T-cell (primary cell): ENCODE results near the gene ZC3H13. TPM values are rescaled to one million over a fixed set of nuclear protein-coding genes. Genes with fewer than 3 reads are reported as not detected.
A peak's percentile ranks its signal among the peaks of the same experiment; 100 is the strongest.

Source experiments
- ATAC-seq, 4 experiments: fragments of 200-7000 bp in 3 of 4; fragments of 150-1000 bp in 1 of 4; cut with Tn5 transposase; replicated peaks in 1 of 4; 1 replicate in 3 of 4; 2 replicates in 1 of 4; pipeline ENCODE4 v1.10.0; 2021; ENCODE audit warnings: moderate library complexity in 3 of 4, mild to moderate bottlenecking in 2 of 4, moderate number of reproducible peaks in 1 of 4
- CTCF ChIA-PET, 2 donors: fragments of 300-600 bp; sonication (Branson Sonifier 250); formaldehyde crosslinking; loops; one replicate each; lab custom pipeline; 2022; ENCODE audit warnings: antibody characterized with exemption in 2 of 2; lab: Charles Lee
- POLR2A ChIA-PET, 2 donors: fragments of 300-600 bp; sonication (Branson Sonifier 250); formaldehyde crosslinking; loops; one replicate each; lab custom pipeline; 2022; ENCODE audit warnings: antibody characterized with exemption in 2 of 2; lab: Charles Lee
- DNase-seq, 35 experiments: peaks; one replicate each; pipeline versions ENCODE4 v3.0.0 to v3.0.0-alpha.2; 2013 to 2023
- H3K27ac ChIP-seq: one replicate; pipeline ENCODE4 v1.5.1; 2013; ENCODE audit warnings: low read length
- H3K27me3 ChIP-seq, 2 experiments: replicated peaks in 1 of 2; 1 replicate in 1 of 2; 2 replicates in 1 of 2; pipeline versions ENCODE4 v1.6.1 to v1.7.0; 2013; ENCODE audit warnings: low read length in 1 of 2, mixed read lengths in 1 of 2; ENCODE audit not compliant: control insufficient read depth in 2 of 2, insufficient read depth in 2 of 2; ENCODE audit errors: extremely low read depth in 1 of 2
- H3K36me3 ChIP-seq, 2 donors: 1 replicate in 1 of 2; 2 replicates in 1 of 2; pipeline versions ENCODE4 v1.6.1 to v1.7.0; 2013; ENCODE audit warnings: low read length in 1 of 2; ENCODE audit not compliant: control insufficient read depth in 2 of 2, insufficient read depth in 1 of 2; ENCODE audit errors: extremely low read depth in 1 of 2
- H3K4me1 ChIP-seq, 2 experiments: 1 replicate in 1 of 2; 2 replicates in 1 of 2; pipeline versions ENCODE4 v1.6.1 to v1.7.0; 2013; ENCODE audit warnings: low read length in 2 of 2, mixed read lengths in 1 of 2; ENCODE audit not compliant: insufficient read depth in 2 of 2, control insufficient read depth in 1 of 2; ENCODE audit errors: extremely low read depth in 1 of 2
- H3K4me3 ChIP-seq, 2 donors: 1 replicate in 1 of 2; 2 replicates in 1 of 2; pipeline versions ENCODE4 v1.5.1 to v1.7.0; 2013; ENCODE audit warnings: mild to moderate bottlenecking in 2 of 2, low read length in 1 of 2, moderate library complexity in 1 of 2; ENCODE audit not compliant: control insufficient read depth in 1 of 2; ENCODE audit errors: extremely low read depth in 1 of 2
- H3K9me3 ChIP-seq: 2 replicates; pipeline ENCODE4 v1.7.0; 2013
- H3K27ac Mint-ChIP-seq, 2 donors: one replicate each; pipeline ENCODE4 v1.8.0; 2020 to 2021; ENCODE audit warnings: mild to moderate bottlenecking in 2 of 2, mixed read lengths in 2 of 2
- H3K27me3 Mint-ChIP-seq, 2 donors: one replicate each; pipeline ENCODE4 v1.8.0; 2021 to 2022; ENCODE audit warnings: mixed read lengths in 2 of 2
- H3K36me3 Mint-ChIP-seq: one replicate; pipeline ENCODE4 v1.8.0; 2021; ENCODE audit warnings: mixed read lengths
- H3K4me1 Mint-ChIP-seq, 3 donors: one replicate each; pipeline ENCODE4 v1.8.0; 2020 to 2022; ENCODE audit warnings: mixed read lengths in 3 of 3, mild to moderate bottlenecking in 1 of 3
- H3K4me3 Mint-ChIP-seq, 3 donors: one replicate each; pipeline ENCODE4 v1.8.0; 2020 to 2022; ENCODE audit warnings: mild to moderate bottlenecking in 3 of 3, mixed read lengths in 3 of 3, moderate library complexity in 3 of 3
- H3K9me3 Mint-ChIP-seq, 3 donors: one replicate each; pipeline ENCODE4 v1.8.0; 2020 to 2022; ENCODE audit warnings: mixed read lengths in 3 of 3
- WGBS: methylation state at CpG from one replicate; pipeline ENCODE4 v1.1.5; 2013; ENCODE audit warnings: missing lambda C conversion rate; ENCODE audit not compliant: insufficient coverage; 5-methylcytosine and 5-hydroxymethylcytosine counted together
- total RNA-seq, 35 experiments: library from RNA in 6 of 35; stranded (reverse) in 6 of 35; fragments of 120-200 nt in 1 of 35; gene quantifications; one replicate each; pipeline versions ENCODE4 v1.2.1 to v1.2.4 and lab custom pipeline; 2013 to 2026

The ZC3H13 gene
- total RNA-seq, 5 donors from 2014 or later (not counting 1 experiment from before 2014, with no cell fraction given) = 41.9 to 61.5 (median 58.4) TPM

DNA sequence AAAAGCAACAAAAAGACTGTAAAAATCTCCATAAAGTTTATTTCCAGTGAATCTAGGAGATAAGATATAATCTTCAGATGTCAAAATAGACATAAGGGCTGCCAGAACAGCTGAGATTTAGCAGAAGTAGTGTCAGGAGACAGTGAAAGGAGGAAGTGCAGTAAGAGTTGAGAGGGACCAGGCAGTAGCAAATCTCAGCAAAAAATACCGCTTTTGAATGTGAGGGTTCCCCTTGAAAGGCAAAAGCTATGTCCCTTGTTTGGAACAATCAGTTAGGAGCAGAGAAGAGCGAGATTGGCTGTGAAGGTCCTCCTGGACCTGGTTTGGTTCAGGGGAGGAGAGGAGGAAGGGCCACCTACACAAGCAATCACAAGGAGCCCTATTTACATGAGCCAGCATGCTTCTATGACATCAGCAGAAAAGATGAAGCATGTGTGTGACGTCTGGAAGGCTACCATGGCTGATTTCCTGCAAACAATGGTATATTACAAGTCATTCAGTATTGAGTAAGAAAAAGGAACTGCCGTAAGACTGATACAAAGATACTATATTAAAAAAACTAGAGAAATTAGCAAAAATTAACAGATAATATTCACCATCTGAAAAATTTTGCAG lies 102.1 kb downstream of the ZC3H13 start:
- ChIA-PET CTCF (no interaction called here), POLR2A (no interaction called here)
- Histone ChIP-seq H3K9me3 (no peaks in the 10 kb centered on the region), H3K27ac (no peak overlapping the region), H3K4me3 (no peak overlapping the region), H3K36me3 (peaks cover 0 to 3% of the 10 kb centered on the region in 2 donors), H3K27me3 (no peaks in the 10 kb centered on the region), H3K4me1 (no peaks in the 10 kb centered on the region)
- Mint-ChIP-seq H3K27me3 (no peaks in the 10 kb centered on the region), H3K27ac (peak overlapping the region; percentile 4 to 17), H3K9me3 (no peaks in the 10 kb centered on the region), H3K4me1 (no peaks in the 10 kb centered on the region), H3K4me3 (no peak overlapping the region), H3K36me3 (peaks cover 8% of the 10 kb centered on the region)
- 100% methylated on average over 1 of the region's 4 CpGs for WGBS
- ATAC-seq (no peak), DNase-seq (peak in 1 of 35 experiments; percentile 19)

DNA sequence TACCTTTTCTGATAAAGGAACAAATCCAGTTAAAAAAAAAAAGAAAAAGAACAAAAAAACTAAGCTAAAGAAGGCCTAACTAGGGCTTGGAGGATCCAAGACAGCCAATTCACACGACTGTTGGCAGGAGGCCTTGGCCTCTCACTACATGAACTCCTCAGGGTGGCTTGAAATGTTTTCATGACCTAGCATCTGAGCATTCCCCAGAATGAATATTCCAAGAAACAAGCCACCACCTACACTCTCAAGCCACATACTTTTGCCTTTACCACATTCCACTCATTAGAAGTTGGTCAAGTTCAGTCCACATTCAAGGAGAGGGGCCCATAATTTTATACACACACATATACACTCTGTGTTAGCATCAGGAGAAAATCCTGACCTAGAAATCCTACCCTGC lies 103.4 kb downstream of the ZC3H13 start:
- H3K4me3 Mint-ChIP-seq = no peak overlapping the region
- no peaks in the 10 kb centered on the region for H3K4me1 Mint-ChIP-seq
- no peaks in the 10 kb centered on the region for H3K27me3 Mint-ChIP-seq
- Histone ChIP-seq H3K27ac (no peak overlapping the region), H3K4me1 (no peaks in the 10 kb centered on the region), H3K9me3 (no peaks in the 10 kb centered on the region), H3K27me3 (no peaks in the 10 kb centered on the region), H3K4me3 (no peak overlapping the region), H3K36me3 (no peaks in the 10 kb centered on the region)
- H3K9me3 Mint-ChIP-seq = no peaks in the 10 kb centered on the region
- 100% methylated on average over 1 of the region's 1 CpG for WGBS
- ChIA-PET POLR2A (no interaction called here), CTCF (interaction anchor here in 1 of 2 donors (0.7 kb wide), 1 partner anchor 1107 kb away, joined by 3 read pairs; no protein-coding TSS in a partner anchor)
- DNase-seq (no peak), ATAC-seq (no peak)
- H3K36me3 Mint-ChIP-seq = no peaks in the 10 kb centered on the region
- H3K27ac Mint-ChIP-seq = no peak overlapping the region

DNA sequence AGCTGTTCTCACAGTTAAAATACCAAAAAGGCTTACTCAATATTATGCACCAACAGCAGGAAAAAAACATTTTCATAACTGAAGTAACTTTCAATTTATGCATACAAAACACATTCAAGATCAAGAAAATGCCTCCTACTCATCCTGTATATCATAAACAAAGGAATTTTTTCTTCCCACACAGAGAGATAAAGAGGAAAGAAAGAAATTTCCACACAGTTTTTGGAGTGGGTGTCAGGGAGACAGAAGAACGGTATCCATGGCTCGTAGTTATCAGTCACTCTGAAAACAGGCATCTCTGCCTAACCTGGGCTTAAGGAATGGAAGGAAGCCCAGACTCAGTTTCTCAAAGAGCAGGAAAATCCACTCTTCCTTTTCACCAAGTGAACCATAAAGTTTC lies 108.6 kb downstream of the ZC3H13 start:
- WGBS = no CpG with 5 or more reads among the region's 2 CpGs
- no peaks in the 10 kb centered on the region for H3K9me3 ChIP-seq
- Mint-ChIP-seq H3K27ac (no peak overlapping the region), H3K27me3 (peaks cover 0 to 7% of the 10 kb centered on the region in 2 donors), H3K4me1 (no peaks in the 10 kb centered on the region), H3K4me3 (no peak overlapping the region), H3K9me3 (no peaks in the 10 kb centered on the region), H3K36me3 (no peaks in the 10 kb centered on the region)
- no peak for ATAC-seq
- DNase-seq = no peak
- POLR2A ChIA-PET = no interaction called here
- H3K4me3 ChIP-seq = no peak overlapping the region
- H3K4me1 ChIP-seq = no peaks in the 10 kb centered on the region
- no peaks in the 10 kb centered on the region for H3K27me3 ChIP-seq
- CTCF ChIA-PET = no interaction called here
- H3K27ac ChIP-seq = no peak overlapping the region
- no peaks in the 10 kb centered on the region for H3K36me3 ChIP-seq

DNA sequence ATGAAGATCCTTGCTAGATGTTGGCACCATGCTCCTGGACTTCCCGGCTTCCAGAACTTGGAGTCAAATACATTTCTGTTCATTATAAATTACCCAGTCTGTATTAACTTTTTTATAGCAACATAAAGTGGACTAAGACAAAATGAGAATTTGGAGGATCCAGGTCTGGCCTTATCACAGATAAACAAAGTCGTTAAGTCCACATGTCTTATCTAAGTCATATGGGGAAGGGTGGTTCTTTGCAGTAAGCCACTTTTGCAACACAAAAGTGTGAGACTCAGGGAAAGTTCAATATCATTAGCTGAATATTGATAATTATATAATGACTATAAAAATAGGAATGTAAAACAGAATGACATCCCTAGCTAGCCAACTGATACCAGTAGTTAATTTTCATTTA lies 109.4 kb downstream of the ZC3H13 start:
- no peak overlapping the region for H3K27ac Mint-ChIP-seq
- WGBS = no CpG with 5 or more reads among the region's 2 CpGs
- no peaks in the 10 kb centered on the region for H3K4me1 Mint-ChIP-seq
- Histone ChIP-seq H3K9me3 (no peaks in the 10 kb centered on the region), H3K4me1 (no peaks in the 10 kb centered on the region), H3K27ac (no peak overlapping the region), H3K36me3 (no peaks in the 10 kb centered on the region), H3K4me3 (no peak overlapping the region), H3K27me3 (no peaks in the 10 kb centered on the region)
- no peak for DNase-seq
- POLR2A ChIA-PET = interaction anchor here in 1 of 2 donors (0.6 kb wide), 1 partner anchor 842 kb away, joined by 3 read pairs; no protein-coding TSS in a partner anchor
- H3K4me3 Mint-ChIP-seq = no peak overlapping the region
- H3K36me3 Mint-ChIP-seq = no peaks in the 10 kb centered on the region
- H3K27me3 Mint-ChIP-seq = peaks cover 0 to 7% of the 10 kb centered on the region in 2 donors
- CTCF ChIA-PET = no interaction called here
- no peaks in the 10 kb centered on the region for H3K9me3 Mint-ChIP-seq
- no peak for ATAC-seq

DNA sequence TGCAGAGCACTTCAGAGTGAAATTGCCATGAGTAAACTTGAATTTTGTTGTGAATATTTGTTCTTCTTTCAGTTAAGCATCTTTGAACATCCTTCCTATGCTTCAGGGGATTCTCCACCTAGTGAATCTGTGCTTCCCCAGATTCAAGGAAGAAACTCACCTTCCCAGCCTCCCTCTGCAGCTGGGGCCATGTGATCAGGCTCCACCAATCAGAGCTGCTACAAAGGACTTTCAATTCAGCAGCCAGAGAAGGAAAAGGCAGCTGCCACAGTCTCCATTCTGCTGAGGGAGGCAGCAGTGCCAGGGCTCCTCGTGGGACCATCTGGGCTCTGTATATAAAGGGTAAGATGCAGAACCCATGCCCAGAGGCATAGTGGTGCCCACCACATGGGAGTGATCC lies 111.3 kb downstream of the ZC3H13 start:
- Mint-ChIP-seq H3K36me3 (no peaks in the 10 kb centered on the region), H3K9me3 (no peaks in the 10 kb centered on the region), H3K27me3 (peaks cover 0 to 7% of the 10 kb centered on the region in 2 donors), H3K4me3 (no peak overlapping the region), H3K4me1 (no peaks in the 10 kb centered on the region), H3K27ac (no peak overlapping the region)
- no peak for ATAC-seq
- no peak for DNase-seq
- ChIA-PET POLR2A (no interaction called here), CTCF (no interaction called here)
- Histone ChIP-seq H3K36me3 (no peaks in the 10 kb centered on the region), H3K9me3 (no peaks in the 10 kb centered on the region), H3K27me3 (no peaks in the 10 kb centered on the region), H3K4me1 (no peaks in the 10 kb centered on the region), H3K27ac (no peak overlapping the region), H3K4me3 (no peak overlapping the region)
- 29% methylated on average over 1 of the region's 1 CpG for WGBS

DNA sequence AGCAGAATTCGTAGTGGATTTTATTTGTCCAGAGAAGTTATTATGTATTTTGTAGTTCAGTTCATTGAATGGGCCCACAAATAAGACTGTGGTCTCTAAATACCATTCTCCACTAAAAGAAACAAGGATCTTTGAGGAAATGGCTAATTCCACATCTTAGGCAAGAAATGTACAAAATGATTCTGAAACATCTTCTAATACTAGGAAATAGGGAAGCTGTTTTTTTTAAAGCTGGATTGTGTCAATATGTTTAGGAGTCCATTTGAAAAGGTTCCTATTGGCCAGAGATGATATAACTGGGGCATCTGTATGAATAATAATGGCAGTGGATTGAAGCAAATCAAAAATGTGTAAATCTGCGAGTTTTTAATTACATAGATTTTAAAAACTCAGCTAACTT lies 112.5 kb downstream of the ZC3H13 start:
- no peak for DNase-seq
- POLR2A ChIA-PET = interaction anchor here in 1 of 2 donors (0.6 kb wide), 1 partner anchor 21 kb away, joined by 3 read pairs; no protein-coding TSS in a partner anchor
- Histone ChIP-seq H3K9me3 (no peaks in the 10 kb centered on the region), H3K4me3 (no peak overlapping the region), H3K4me1 (no peaks in the 10 kb centered on the region), H3K27ac (no peak overlapping the region), H3K36me3 (no peaks in the 10 kb centered on the region), H3K27me3 (no peaks in the 10 kb centered on the region)
- Mint-ChIP-seq H3K36me3 (no peaks in the 10 kb centered on the region), H3K4me3 (no peak overlapping the region), H3K4me1 (no peaks in the 10 kb centered on the region), H3K27me3 (peaks cover 0 to 9% of the 10 kb centered on the region in 2 donors), H3K9me3 (no peaks in the 10 kb centered on the region), H3K27ac (no peak overlapping the region)
- no peak for ATAC-seq
- WGBS = no CpG with 5 or more reads among the region's 2 CpGs
- CTCF ChIA-PET = no interaction called here
